Endothelial cell of umbilical vein (primary cell): ENCODE data around the gene DGCR2. TPM values are rescaled to one million over a fixed set of nuclear protein-coding genes. Genes with fewer than 3 reads are reported as not detected.
A peak's percentile ranks its signal among the peaks of the same experiment; 100 is the strongest.

Source experiments
- BruUV-seq: library from RNA; stranded (reverse); fragments of 400-500 nt; replicated peaks from 2 replicates; lab custom pipeline; 2021; lab: Mats Ljungman, UMichigan
- CTCF ChIA-PET: fragments of 300-600, 350-600 bp; sonication (Branson Sonifier 250); formaldehyde crosslinking; loops from one replicate; lab custom pipeline; 2021; ENCODE audit warnings: antibody characterized with exemption, inconsistent platforms; lab: Charles Lee
- POLR2A ChIA-PET: fragments of 300-600, 350-600 bp; sonication (Branson Sonifier 250); formaldehyde crosslinking; loops from one replicate; lab custom pipeline; 2021; ENCODE audit warnings: antibody characterized with exemption, inconsistent platforms; lab: Charles Lee
- DNase-seq: peaks from one replicate; pipeline ENCODE4 v3.0.0-alpha.2; 2011; ENCODE audit warnings: low read depth, low spot score
- FAIRE-seq: peaks from 2 replicates; lab custom pipeline; 2011; peaks lifted over from hg19 to GRCh38; lab: Jason Lieb, UNC
- H2AFZ ChIP-seq: 2 replicates; pipeline ENCODE4 v1.6.0; 2012; ENCODE audit warnings: low read depth, low read length, control low read depth, inconsistent platforms
- H3K27ac ChIP-seq: 2 replicates; pipeline ENCODE4 v1.5.1; 2011; ENCODE audit warnings: low read depth, mild to moderate bottlenecking, control low read depth, low read length, moderate library complexity; ENCODE audit not compliant: insufficient read depth
- H3K27me3 ChIP-seq, 2 experiments: 2 replicates each; pipeline versions ENCODE4 v1.6.0 to v1.6.1; 2011; ENCODE audit warnings: low read length in 2 of 2, mixed read lengths in 1 of 2; ENCODE audit not compliant: control insufficient read depth in 2 of 2, insufficient read depth in 2 of 2
- H3K36me3 ChIP-seq, 2 experiments: 2 replicates in 1 of 2; 3 replicates in 1 of 2; pipeline ENCODE4 v1.5.1; 2011; ENCODE audit warnings: low read length in 2 of 2, mild to moderate bottlenecking in 1 of 2, moderate library complexity in 1 of 2; ENCODE audit not compliant: control insufficient read depth in 2 of 2, insufficient read depth in 2 of 2; ENCODE audit errors: extremely low read depth in 1 of 2
- H3K4me1 ChIP-seq: 3 replicates; pipeline ENCODE4 v1.5.1; 2011; ENCODE audit warnings: mild to moderate bottlenecking, low read length; ENCODE audit not compliant: control insufficient read depth, insufficient read depth; ENCODE audit errors: extremely low read depth
- H3K4me2 ChIP-seq: 2 replicates; pipeline ENCODE4 v1.6.1; 2011; ENCODE audit warnings: low read length, control low read depth, mixed read lengths; ENCODE audit not compliant: insufficient read depth
- H3K4me3 ChIP-seq, 3 experiments: fragments of 200-600 bp in 1 of 3; sonication (generic), shearing (Covaris generic) in 1 of 3; replicated peaks in 1 of 3; 2 replicates each; pipeline ENCODE4 v1.5.1; 2011 to 2016; ENCODE audit warnings: control low read depth in 3 of 3, low read length in 3 of 3, mild to moderate bottlenecking in 2 of 3, inconsistent platforms in 1 of 3, low read depth in 1 of 3, moderate library complexity in 1 of 3; ENCODE audit not compliant: insufficient read depth in 1 of 3
- H3K79me2 ChIP-seq: 2 replicates; pipeline ENCODE4 v1.6.0; 2012; ENCODE audit warnings: low read length, inconsistent platforms; ENCODE audit not compliant: control insufficient read depth, insufficient read depth
- H3K9ac ChIP-seq: replicated peaks from 2 replicates; pipeline ENCODE3; 2011; ENCODE audit warnings: low read length, control low read depth; ENCODE audit not compliant: insufficient read depth; ENCODE audit errors: extremely low read depth
- H3K9me1 ChIP-seq: replicated peaks from 3 replicates; pipeline ENCODE4 v1.6.0; 2011; ENCODE audit warnings: mild to moderate bottlenecking, low read length; ENCODE audit not compliant: control insufficient read depth, insufficient read depth; ENCODE audit errors: extremely low read depth
- H3K9me3 ChIP-seq: replicated peaks from 2 replicates; pipeline ENCODE4 v1.5.1; 2012; ENCODE audit warnings: low read length, inconsistent platforms; ENCODE audit not compliant: control insufficient read depth, insufficient read depth
- H4K20me1 ChIP-seq: replicated peaks from 2 replicates; pipeline ENCODE3; 2011; ENCODE audit warnings: mild to moderate bottlenecking, low read length; ENCODE audit not compliant: control insufficient read depth, insufficient read depth; ENCODE audit errors: extremely low read depth
- CTCF ChIP-seq, 2 donors: IDR thresholded peaks; 1 replicate in 1 of 2; 2 replicates in 1 of 2; pipeline ENCODE4 v1.5.1; 2011; ENCODE audit warnings: low read length in 2 of 2, mild to moderate bottlenecking in 2 of 2, moderate library complexity in 2 of 2, control low read depth in 1 of 2, inconsistent platforms in 1 of 2, low read depth in 1 of 2; ENCODE audit not compliant: insufficient read depth in 1 of 2; ENCODE audit errors: extremely low read depth in 1 of 2
- EZH2 ChIP-seq: IDR thresholded peaks from 2 replicates; pipeline ENCODE4 v1.6.1; 2012; ENCODE audit warnings: borderline replicate concordance, low read depth, mild to moderate bottlenecking, moderate library complexity, low read length, inconsistent platforms; ENCODE audit not compliant: severe bottlenecking
- MYC ChIP-seq: IDR thresholded peaks from one replicate; pipeline ENCODE4 v1.6.1; 2011; ENCODE audit warnings: mild to moderate bottlenecking, low read depth, low read length
- POLR2A ChIP-seq: IDR thresholded peaks from 2 replicates; pipeline ENCODE4 v1.6.1; 2012; ENCODE audit warnings: low read depth, mild to moderate bottlenecking, control low read depth, low read length
- dilution Hi-C: fragments of 300-500 bp; cut with MboI; formaldehyde crosslinking; loops from one replicate; pipeline ENCODE4 v1.15.0; 2019; ENCODE audit warnings: low sequenced_read_pairs; ENCODE audit not compliant: extremely low pct_ligation_motif_present
- intact Hi-C: fragments of 100-400 bp; cut with micrococcal nuclease; formaldehyde crosslinking; loops from one replicate; pipeline ENCODE4 v1.10.0; 2022
- polyA plus RNA-seq, 4 experiments: library from polyadenylated mRNA; depleted of rRNA in 3 of 4; stranded (reverse) in 3 of 4; unstranded in 1 of 4; fragments of >200 nt; gene quantifications; 2 replicates each; pipeline versions ENCODE4 v1.2.1 to v1.2.3, GENCODE V29; 2011 to 2012; ENCODE audit warnings: missing spikeins in 1 of 4
- total RNA-seq: library from RNA; stranded (reverse); gene quantifications from 2 replicates; pipeline ENCODE4 v1.2.3, GENCODE V29; 2021

The DGCR2 gene
- total and polyA plus RNA-seq, 2 donors (not counting 3 experiments of a cell fraction or from before 2014, with no cell fraction given), result 44.8 to 51.2 TPM

GRCh38 chr22:19115628-19116027 is 6.6 kb downstream of the DGCR2 start:
- no TSS peak for BruUV-seq
- CTCF ChIA-PET, result interaction anchor here (0.8 to 2.2 kb wide), 4 partner anchors 10 to 30 kb away, joined by 4 to 8 read pairs (median 5); no protein-coding TSS in a partner anchor
- intact Hi-C loops, result no loop called here

More at GRCh38 chr22:19115628-19116027, 6.6 kb downstream of the DGCR2 start:
- no peak overlapping the region for H3K4me3 ChIP-seq
- H3K27ac ChIP-seq, result no peak overlapping the region
- peaks cover 0 to 2% of the 10 kb centered on the region in 2 experiments for H3K36me3 ChIP-seq
- TF ChIP-seq EZH2 (no peak), MYC (no peak), POLR2A (no peak), CTCF (IDR thresholded peaks at IDR 0.05; ENCODE audit: extremely low read depth in 1 of 2, insufficient read depth in 1 of 2, low read depth in 1 of 2, low read length in 2 of 2) (peak in 1 of 2 donors; percentile 35)
- H4K20me1 ChIP-seq, result peaks cover under 1% of the 10 kb centered on the region
- peaks cover under 1% of the 10 kb centered on the region for H3K4me1 ChIP-seq
- no peaks in the 10 kb centered on the region for H3K27me3 ChIP-seq
- FAIRE-seq (no peak), DNase-seq (no peak)
- no peak overlapping the region for H3K9ac ChIP-seq
- peaks cover 73% of the 10 kb centered on the region for H3K79me2 ChIP-seq
- no peaks in the 10 kb centered on the region for H3K9me1 ChIP-seq
- POLR2A ChIA-PET, result interaction anchor here (1.1 kb wide), 1 partner anchor 17 kb away, joined by 4 read pairs; no protein-coding TSS in a partner anchor
- H3K4me2 ChIP-seq, result no peak overlapping the region
- H3K9me3 ChIP-seq, result no peaks in the 10 kb centered on the region
- no peak overlapping the region for H2AFZ ChIP-seq
- dilution Hi-C loops, result no loop called here
